HFFc6 (cell line): ENCODE data around the gene ITM2C. TPM values are rescaled to one million over a fixed set of nuclear protein-coding genes. Genes with fewer than 3 reads are reported as not detected.

Experiments used
- DNase-seq: peaks from one replicate; pipeline ENCODE4 v3.0.0-alpha.2; 2018
- H3K27ac Mint-ChIP-seq: 2 replicates; pipeline ENCODE4 v1.8.0; 2020; ENCODE audit warnings: mild to moderate bottlenecking, mixed read lengths
- H3K27me3 Mint-ChIP-seq: 2 replicates; pipeline ENCODE4 v1.8.0; 2021; ENCODE audit warnings: mild to moderate bottlenecking, moderate library complexity, mixed read lengths; ENCODE audit not compliant: insufficient read depth
- H3K36me3 Mint-ChIP-seq: 2 replicates; pipeline ENCODE4 v1.8.0; 2021; ENCODE audit warnings: low read depth, mixed read lengths
- H3K4me1 Mint-ChIP-seq: 2 replicates; pipeline ENCODE4 v1.8.0; 2020; ENCODE audit warnings: low read depth, mixed read lengths
- H3K4me3 Mint-ChIP-seq: 2 replicates; pipeline ENCODE4 v1.8.0; 2020; ENCODE audit warnings: mild to moderate bottlenecking, moderate library complexity, mixed read lengths
- H3K9me3 Mint-ChIP-seq: 2 replicates; pipeline ENCODE4 v1.8.0; 2020; ENCODE audit warnings: mild to moderate bottlenecking, mixed read lengths
- CTCF ChIP-seq: fragments of 200-600 bp; sonication (generic); IDR thresholded peaks from 2 replicates; pipeline ENCODE4 v1.5.0; 2021; ENCODE audit warnings: antibody characterized with exemption, mild to moderate bottlenecking
- total RNA-seq, 6 experiments: library from RNA; stranded (reverse); fragmentation: NEBNext Ultra II Directional; extraction: Animal tissue kit (Norgen Biotek cat#: 25700); gene quantifications; 2 replicates in 1 of 6; 3 replicates in 5 of 6; pipeline ENCODE4 v1.2.3, GENCODE V29; 2021

ITM2C gene
- total RNA-seq, 6 experiments from 2014 or later = 28.1 to 53.8 (median 29.4) TPM

GRCh38 chr2:230842473-230842872 is 22.3 kb upstream of the ITM2C start:
- DNase-seq = no peak
- H3K4me3 Mint-ChIP-seq = no peak overlapping the region
- H3K36me3 Mint-ChIP-seq = peaks cover 6% of the 10 kb centered on the region
- TF ChIP-seq CTCF = no peak
- no peak overlapping the region for H3K27ac Mint-ChIP-seq
- H3K4me1 Mint-ChIP-seq = peaks cover under 1% of the 10 kb centered on the region; the same call in 1 of the 2 replicates
- H3K9me3 Mint-ChIP-seq = peaks cover 18% of the 10 kb centered on the region; the same call in 1 of the 2 replicates
- H3K27me3 Mint-ChIP-seq = peaks cover 56% of the 10 kb centered on the region

- Mint-ChIP-seq H3K27me3 (peaks cover 54% of the 10 kb centered on the region), H3K4me1 (peaks cover 7% of the 10 kb centered on the region), H3K27ac (no peak overlapping the region), H3K9me3 (peaks cover 13% of the 10 kb centered on the region; the same call in 1 of the 2 replicates), H3K36me3 (peaks cover 6% of the 10 kb centered on the region), H3K4me3 (no peak overlapping the region)
- DNase-seq = no peak
- no peak for TF ChIP-seq CTCF
Measured at GRCh38 chr2:230843132-230843531, 21.6 kb upstream of the ITM2C start.

DNA sequence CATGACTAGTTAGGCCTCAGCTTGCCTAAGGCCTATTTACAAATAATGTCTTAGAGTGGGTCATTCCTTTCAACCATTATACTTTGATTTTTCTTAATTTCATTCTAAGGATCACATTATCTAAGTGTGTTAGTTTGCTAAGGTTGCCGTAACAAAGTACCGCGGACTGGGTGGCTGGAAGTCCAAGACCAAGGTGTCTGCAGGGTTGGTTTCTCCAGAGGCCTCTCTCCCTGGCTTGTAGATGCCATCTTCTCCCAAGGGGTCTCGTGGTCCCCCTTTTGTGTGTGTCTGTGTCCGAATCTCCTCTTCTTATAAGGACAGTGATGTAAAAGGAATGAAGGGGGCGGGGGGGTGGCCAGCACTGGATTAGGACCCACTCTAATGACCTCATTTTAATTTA is 18.4 kb upstream of the ITM2C start:
- no peak for TF ChIP-seq CTCF
- H3K36me3 Mint-ChIP-seq = no peaks in the 10 kb centered on the region
- H3K27me3 Mint-ChIP-seq = peaks cover 40% of the 10 kb centered on the region
- no peak overlapping the region for H3K27ac Mint-ChIP-seq
- DNase-seq = no peak
- H3K4me1 Mint-ChIP-seq = peaks cover 9% of the 10 kb centered on the region
- H3K9me3 Mint-ChIP-seq = no peaks in the 10 kb centered on the region
- H3K4me3 Mint-ChIP-seq = no peak overlapping the region

DNA sequence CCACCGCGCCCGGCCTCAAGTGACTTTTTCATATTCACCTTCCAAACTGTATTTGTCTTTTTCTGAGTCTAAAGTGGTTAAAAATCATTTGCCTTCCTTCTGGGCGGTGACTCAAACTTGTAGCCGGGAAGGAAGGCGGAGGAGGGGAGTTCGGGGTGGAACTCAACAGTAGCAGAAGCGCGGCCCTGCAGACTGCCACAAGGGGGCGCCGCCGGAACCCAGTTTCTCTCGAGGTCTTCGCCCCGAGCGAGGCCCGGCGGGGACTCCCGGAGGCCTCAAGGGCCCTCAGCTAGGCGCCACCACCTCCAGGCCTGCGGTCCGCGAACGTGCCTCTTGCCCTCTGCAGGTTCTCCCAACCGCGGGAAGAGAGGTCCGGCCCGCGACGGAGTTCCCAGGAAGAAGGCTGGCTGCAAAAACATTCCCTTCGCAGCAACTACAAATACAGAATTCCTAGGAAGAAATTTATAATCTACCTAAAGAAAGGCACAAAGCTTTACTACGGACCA is 16.8 kb upstream of the ITM2C start:
- Mint-ChIP-seq H3K9me3 (no peaks in the 10 kb centered on the region), H3K4me1 (peaks cover 9% of the 10 kb centered on the region), H3K27me3 (peaks cover 31% of the 10 kb centered on the region), H3K36me3 (no peaks in the 10 kb centered on the region), H3K27ac (no peak overlapping the region), H3K4me3 (peak overlapping the region; percentile 35; the same call in 1 of the 2 replicates)
- DNase-seq = peak; percentile 78
- TF ChIP-seq CTCF = peak; percentile 98

DNA sequence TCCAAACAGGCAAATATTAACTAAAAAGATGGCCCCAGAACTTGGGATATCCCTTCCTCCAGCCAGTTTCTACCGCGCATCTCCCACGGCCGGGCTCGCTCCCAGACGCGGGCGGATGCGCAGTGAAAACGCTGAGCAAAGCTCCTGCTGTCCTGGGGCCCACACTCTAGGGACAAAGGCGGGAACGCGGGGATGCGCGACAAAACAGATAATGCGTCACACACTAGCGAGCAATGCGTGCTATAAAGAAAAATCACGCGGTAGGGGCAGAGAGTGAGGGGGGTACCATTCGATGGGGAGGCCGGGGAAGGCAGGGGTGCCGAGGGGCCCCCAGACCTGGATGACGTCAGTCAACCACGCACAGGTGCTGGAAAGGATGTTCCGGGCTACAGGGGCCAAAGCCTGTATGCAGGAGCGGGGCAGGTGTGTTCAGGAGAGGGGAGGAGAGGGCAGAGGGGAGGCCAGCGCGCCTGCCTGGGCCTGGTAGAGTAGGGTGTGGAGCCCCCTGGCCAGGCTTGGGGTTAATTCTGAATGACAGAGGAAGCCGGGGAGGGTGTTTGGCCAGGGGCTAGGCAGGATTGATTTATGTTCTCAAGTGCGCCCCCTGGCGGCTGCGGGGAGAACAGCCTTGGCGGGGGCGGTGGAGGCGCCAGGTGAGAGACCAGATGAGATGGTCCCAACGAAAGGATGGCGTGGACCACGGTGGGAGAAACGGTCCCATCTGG is 14.9 kb upstream of the ITM2C start:
- peak; percentile 95 for TF ChIP-seq CTCF
- H3K36me3 Mint-ChIP-seq = no peaks in the 10 kb centered on the region

More for the DNA sequence above, 14.9 kb upstream of the ITM2C start:
- no peak for DNase-seq
- Mint-ChIP-seq H3K4me3 (no peak overlapping the region), H3K27ac (no peak overlapping the region), H3K9me3 (no peaks in the 10 kb centered on the region), H3K27me3 (peaks cover 30% of the 10 kb centered on the region), H3K4me1 (peaks cover 9% of the 10 kb centered on the region)
